Hematopoietic multipotent progenitor cell treated with erythropoietin and hydrocortisone succinate and interleukin-3 and kit ligand, for 8 days (in vitro differentiated cells): Measurements from ENCODE around the gene CPNE5.

ENCODE experiments used
- DNase-seq: peaks from one replicate; pipeline ENCODE4 v3.0.0-alpha.2; 2015

CPNE5 gene

DNA sequence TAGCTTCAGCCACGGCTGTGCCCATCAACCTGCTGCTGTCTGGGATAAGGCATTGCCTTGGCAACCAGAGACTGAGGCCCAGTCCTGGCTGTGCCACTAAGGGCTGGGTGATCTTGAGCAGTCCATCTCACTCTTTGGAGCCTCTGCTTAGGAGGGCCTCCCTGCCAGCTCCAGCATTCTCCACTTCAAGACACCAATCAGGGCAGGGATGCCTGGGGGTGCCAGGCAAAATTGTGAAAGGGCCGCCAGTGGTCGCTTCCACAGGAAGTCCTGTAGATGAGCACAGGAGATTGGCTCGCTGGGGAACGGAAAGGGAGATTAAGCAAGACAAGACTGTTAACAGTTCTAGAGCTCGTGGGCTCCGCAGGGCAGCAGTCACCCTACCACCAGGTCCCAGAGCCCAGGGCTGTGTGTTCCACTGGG lies 141.8 kb downstream of the CPNE5 start, which contains the start of gene RAB44:
Gene RAB44 (plus strand): TSS at position 346 of the 423 bp plus-strand sequence. CDS start 6,410 bp downstream, outside the sequence.
- peak; percentile 20 for DNase-seq

DNA sequence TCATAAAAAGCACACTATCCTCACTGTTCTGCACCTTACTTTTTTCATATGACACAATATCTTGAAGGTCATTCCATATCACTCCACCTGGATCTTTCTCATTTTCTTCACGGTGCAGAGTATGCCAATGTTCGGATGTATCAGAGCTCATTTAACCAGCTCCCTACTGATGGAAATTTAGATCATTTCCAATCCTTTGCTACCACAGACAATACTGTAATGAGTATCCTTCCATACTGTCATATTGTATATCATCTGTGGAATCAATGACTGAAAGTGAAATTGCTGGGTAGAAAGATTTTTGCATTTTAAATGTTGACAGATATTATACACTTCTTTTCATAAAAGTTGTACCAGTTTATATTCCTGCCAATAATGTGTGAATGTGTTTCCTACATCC lies 143.8 kb downstream of the CPNE5 start:
- no peak for DNase-seq

DNA sequence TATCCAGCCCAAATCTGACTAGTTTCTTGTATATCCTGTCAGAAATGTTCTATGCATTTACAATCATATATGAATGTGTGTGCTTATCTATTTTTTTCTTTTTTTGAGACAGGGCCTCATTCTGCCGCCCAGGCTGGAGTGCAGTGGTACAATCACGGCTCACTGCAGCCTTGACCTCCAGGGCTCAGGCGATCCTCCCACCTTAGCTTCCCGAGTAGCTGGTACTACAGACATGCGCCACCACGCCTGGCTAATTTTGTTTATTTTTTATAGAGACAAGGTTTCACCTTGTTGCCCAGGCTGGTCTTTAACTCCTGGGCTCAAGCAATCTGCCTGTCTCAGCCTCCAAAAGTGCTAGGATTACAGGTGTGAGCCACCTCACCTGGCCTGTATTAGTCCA lies 144.6 kb downstream of the CPNE5 start:
- no peak for DNase-seq

DNA sequence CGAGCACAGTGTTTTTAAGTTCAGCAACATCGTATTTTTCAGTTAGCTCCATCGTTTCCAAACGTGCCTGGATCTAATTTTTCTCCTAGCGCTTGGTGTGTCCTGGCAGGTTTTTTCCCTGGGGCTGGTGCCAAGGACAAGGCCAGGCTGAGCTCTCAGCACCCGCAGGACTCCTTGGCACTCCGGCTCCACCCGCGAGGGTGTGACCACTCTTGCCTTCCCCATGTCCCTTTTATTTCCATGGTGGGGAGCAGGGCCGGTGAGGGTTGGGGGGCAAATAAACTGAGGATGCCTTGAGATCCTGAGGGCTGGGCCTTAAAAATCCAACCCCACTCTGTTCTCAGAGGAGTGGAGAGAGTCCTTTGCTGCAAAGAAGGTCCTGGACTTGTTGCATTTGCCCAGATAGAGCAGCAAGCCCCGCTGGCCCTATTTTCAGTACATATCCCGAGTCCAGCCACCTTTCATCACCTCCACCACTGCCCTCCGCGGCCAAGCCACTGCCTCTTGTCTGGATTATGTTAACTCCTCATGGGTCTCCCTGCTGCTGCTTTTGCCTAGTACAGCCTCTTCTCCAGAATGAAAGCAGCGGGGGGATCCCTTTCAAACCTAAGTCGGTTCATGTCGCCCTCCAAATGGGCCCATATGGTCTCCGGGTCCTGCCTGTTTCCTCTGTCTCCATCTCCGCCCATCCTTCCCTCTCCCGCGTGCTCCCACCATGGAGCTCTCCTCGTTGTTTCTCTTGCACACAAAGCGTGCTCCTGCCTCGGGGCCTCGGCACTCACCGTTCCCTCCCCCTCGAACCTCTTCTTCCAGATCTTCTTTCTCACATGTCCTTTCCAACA lies 146.2 kb downstream of the CPNE5 start:
- DNase-seq: no peak

DNA sequence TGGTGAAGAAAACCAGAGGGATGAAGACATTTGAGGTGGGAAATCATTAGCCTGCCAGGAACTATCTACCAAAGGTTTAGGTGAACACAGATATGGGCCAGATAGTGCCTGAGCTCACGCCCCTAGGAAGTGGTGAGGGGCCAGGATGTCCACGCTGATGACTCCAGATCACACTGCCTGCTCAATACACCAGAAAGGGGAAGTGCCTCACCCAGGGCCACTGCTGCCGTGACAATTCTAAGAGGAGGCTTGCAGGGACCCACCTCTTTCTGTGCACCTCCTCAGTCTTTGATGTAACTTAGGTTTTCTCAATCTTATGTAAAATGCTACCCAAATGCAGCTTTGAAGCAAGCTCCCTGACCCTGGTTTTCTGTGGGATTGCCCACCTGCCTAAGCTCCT lies 147.0 kb downstream of the CPNE5 start:
- peak; percentile 21 for DNase-seq

DNA sequence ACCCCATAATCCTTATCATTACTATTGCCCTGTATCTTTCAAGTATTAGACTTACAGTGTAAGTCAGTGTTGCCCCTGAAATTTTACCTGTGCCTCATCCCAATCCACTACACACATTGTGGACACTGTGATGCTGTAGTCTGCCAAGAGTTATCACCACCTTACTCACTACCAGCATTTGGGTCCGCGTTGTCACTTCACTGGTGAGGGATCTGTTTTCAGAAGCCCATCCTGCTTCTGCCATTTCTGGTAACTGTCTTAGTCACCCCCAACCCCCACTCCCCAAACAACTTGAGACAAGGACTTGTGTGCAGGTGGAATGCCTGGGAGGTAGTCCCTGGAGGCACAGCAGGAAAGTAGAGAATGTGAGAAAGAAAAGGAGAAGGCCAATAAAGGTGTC lies 147.6 kb downstream of the CPNE5 start:
- no peak for DNase-seq

DNA sequence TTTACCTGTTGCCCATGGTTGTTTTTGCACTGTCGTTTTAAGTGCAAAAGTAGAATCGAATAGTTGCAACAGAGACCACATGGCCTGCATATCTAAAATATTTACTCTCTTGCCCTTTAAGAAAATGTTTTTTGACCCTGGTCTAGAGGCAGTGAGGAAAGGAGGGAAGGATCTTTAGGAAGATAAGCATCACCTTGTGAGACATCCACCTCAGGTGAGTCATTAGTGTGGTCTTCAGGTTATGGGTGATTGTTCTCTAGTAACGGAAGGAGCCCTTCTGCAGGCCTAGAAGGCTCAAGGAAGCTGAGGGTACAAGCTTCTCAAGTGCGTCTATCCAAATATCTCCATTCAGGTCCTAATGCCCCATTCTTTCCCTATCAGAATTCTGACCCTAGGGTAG lies 148.2 kb downstream of the CPNE5 start:
- DNase-seq: no peak
